Upper lobe of left lung (tissue), 4 donors: ENCODE data around the gene TRAPPC5.

Experiments used
- CTCF ChIP-seq, 6 experiments: fragments of 450-650 bp in 4 of 6; fragments of 200-600 bp in 2 of 6; sonication (generic) in 2 of 6; IDR thresholded peaks; one replicate each; pipeline ENCODE4 v1.5.1; 2016 to 2019; ENCODE audit warnings: antibody characterized with exemption in 6 of 6
- POLR2A ChIP-seq, 4 donors: fragments of 450-650 bp; IDR thresholded peaks; one replicate each; pipeline ENCODE4 v1.5.1; 2016 to 2017; ENCODE audit warnings: antibody characterized with exemption in 4 of 4, mild to moderate bottlenecking in 2 of 4
- POLR2AphosphoS5 ChIP-seq, 2 donors: sonication (generic); formaldehyde crosslinking; IDR thresholded peaks; one replicate each; pipeline ENCODE4 v1.5.1; 2017; ENCODE audit warnings: antibody characterized with exemption in 2 of 2

GRCh38 chr19:7654401-7654800 is 26.2 kb upstream of the TRAPPC5 start:
- TF ChIP-seq POLR2A (IDR thresholded peaks at IDR 0.05) = no peak
- no peak for TF ChIP-seq POLR2AphosphoS5 (IDR thresholded peaks at IDR 0.05)
- TF ChIP-seq CTCF (IDR thresholded peaks at IDR 0.05) = no peak
